ENCODE results near the gene DOCK10.
A peak's percentile ranks its signal among the peaks of the same experiment; 100 is the strongest.

Gene DOCK10

DNA sequence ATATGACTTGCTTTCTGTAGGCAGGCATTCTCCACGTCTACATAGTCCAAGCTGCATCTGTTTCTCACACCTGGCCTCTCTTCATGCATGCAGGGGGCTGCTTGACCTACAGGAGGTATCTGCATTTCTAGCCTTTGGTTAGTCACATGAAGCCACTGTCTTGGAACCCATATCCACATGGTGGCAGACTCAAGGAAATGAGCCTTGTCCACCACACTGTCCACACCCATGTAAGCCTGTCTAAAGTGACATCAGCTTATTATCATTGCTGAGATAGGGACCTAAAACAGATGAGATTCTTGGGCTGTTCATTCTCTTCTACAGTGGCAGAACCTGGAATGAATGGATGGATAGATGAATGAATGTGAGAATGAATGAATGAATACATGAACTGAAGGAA, 160.4 kb downstream of the DOCK10 start:
- no peak for DNase-seq (ENCODE audit: low read depth)

DNA sequence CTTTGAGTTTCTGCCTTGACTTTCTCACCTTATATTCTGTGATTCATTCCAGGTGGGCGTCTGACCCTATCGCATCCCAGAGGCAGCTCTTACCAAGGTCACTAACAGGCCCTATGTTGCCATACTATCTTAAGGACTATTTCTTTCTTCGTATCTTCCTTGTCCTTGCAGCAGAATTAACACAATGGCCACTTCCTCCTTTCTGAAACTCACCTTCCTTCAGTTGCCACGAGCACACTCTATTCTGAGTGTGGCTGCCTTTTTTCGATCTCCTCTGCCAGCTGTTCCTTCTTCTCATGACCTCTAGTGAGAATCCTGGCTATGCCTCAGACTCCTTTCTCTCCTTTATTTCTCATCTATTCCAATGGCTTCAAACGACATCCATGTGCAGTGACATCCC, 165.7 kb downstream of the DOCK10 start:
- no peak for DNase-seq (ENCODE audit: low read depth)

DNA sequence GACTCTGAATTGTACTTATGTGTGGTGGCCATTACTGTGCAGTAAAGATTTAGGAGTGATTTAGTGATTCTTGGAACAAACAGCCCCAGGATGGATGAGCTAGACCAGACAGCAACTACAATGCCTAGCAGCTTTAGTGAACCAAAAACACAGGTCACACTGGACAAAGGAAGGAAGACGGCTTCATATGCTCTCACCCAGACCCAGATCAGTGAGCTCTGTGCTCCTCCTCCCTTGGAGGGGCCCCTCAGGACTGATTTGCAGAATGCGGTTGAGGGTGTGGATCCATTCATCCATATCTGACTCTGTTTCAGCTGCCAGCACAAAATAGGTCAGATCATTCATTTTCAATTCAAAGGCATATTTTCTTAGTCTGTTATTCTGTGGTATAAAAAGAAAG, 166.4 kb downstream of the DOCK10 start:
- no peak for DNase-seq (ENCODE audit: low read depth)

DNA sequence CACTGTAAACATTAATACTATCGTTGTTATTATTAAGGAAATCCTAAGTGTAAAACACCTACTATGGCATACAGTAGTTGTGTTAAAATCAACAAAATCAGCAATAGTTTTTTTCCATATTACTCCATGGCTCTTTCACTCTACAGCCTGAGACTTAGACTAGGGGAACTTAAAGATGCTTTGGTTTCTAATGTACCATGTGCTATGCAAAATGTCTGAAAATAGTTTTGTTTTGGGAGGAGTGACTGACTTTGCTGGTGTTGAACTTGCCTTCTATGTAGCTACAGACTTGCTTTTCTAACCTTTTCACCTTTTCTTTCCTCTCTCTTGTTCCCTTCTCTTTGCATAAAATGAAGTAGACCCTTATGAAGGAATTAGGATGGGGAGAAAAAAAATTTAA, 167.1 kb downstream of the DOCK10 start:
- no peak for DNase-seq (ENCODE audit: low read depth)

DNA sequence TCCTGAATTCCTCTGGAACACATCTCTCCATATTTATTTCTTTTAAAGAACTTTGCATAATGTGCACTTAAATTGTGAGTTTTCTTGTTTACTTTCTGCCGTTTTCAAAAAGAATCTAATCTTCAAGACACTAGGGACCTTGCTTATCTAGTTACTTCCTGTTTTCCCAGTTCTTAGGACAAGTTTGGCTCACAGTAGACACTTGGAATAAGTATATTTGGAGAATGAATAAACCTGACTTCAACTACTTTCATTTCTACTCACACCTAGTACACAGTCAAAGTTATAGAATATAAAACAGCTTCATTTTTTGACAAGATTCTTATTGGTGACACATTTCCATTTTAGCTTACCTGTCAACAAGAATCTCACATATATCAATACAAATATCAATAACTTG, 170.5 kb downstream of the DOCK10 start:
- no peak for DNase-seq (ENCODE audit: low read depth)

DNA sequence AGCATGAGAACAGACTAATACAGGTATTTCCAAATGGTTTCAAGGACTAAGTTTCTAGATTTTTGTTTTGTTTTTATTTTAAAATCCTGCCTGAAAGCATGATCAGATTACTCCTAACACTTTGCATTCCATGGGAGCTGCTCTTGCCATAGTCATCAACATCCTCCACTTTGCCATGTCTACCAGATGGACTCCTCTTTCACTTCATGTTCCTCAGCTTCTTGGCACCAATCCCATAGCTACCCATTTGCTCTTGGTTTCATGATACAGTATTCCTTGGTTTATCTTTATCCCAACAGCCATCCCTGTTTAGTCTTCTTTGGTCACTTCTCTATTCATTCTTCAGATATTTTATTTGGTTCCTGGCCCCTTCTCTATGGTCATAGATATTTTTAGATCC, 171.9 kb downstream of the DOCK10 start:
- no peak for DNase-seq (ENCODE audit: low read depth)

DNA sequence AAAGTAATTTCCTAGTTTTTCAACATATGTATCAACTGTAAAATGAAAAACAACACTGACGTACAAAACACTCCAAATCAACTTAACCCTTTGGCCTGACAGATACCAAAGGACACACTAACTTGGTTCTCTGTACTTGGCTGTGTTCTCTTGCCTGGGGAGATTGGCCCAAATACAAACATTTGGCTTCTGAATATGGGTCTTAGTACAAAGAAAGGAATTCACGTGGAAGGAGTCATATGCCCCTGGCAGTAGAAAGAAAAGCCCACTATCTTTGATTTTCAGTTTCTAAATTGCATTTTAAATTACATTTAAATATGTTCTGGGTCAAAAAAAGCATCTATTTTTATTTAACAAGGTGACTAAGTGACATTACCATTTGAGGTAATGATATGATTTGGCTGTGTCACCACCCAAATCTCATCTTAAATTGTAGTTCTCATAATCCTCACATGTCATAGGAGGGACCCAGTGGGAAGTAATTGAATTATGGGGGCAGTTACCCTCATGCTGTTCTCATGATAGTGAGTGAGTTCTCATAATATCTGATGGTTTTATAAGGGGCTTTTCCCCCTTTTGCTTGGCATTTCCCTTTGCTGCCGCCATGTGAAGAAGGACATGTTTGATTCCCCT, 172.6 kb downstream of the DOCK10 start:
- peak; percentile 93 for DNase-seq (ENCODE audit: low read depth)

DNA sequence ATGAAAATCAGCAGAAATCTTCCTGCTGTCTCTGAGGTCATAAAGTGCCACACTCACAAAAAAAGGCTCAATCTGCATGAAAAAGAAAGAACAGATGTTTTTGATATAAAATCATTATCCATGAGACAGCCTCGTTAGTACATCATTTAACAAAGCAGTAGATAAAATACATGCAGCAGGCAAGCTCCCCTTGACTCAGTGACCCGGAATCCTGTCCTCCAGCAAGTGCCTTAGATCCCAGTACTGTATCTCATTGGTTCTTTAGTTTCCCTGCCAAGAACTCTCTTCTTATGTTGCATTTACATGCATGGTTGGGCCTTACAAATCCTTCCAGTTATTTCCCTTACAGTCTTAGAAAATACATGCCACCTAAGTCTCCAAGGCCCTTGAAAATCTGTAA, 177.3 kb downstream of the DOCK10 start:
- DNase-seq (ENCODE audit: low read depth) = no peak

DNA sequence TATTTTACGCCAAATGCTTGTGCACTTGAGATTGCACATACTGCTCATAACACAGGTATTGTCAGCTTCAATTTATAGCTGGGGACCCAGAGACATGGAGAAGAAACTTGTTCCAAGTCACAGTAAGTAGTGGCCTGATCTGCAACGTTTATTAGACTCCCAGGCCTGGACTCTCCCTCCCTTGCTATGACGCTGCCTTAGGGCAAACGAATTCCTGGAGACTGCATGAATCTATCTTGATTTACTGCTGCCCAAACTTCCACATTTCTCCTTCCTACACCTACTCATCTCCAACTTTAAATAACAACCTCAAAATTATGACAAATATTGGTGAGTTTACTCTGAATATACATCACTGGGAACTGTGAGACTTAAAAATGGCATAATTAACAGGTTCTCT, 181.0 kb downstream of the DOCK10 start:
- no peak for DNase-seq (ENCODE audit: low read depth)

DNA sequence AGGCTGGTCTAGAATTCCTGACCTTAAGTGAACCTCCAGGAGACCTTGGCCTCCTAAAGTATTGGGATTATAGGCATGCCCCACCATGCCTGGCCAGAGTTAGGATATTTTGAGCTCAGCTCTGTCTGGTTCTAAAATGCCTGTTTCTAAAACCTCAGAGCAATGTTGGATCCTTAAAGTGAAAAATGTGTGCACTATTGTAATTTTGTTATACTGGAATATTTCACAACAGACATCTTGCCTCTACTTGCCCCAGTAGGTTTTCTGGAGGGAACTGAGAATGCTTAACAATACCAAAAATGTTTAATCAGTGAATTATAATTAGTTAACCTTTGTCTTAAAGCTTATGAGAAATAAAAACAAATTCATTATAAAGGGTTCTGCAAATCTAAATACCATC, 181.5 kb downstream of the DOCK10 start:
- no peak for DNase-seq (ENCODE audit: low read depth)

DNA sequence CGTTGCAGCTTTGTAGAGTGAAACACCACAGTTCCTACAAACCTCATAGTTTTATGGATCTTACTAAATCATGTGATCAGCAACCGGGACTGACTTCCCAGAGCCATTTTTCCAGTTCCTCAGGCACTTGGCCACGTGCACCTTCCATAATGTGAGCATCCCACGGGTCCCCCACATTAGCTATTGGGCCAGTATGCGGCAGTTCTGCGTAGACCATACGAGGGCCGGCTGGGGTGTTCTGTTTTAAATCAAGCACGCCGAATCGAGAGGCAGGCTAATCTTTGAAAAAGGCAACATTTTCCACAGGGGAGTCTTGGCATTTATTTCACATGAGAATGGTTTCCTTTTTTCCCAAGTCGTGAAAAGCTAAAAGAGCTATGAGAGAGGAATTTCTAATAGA, 190.5 kb downstream of the DOCK10 start:
- no peak for DNase-seq (ENCODE audit: low read depth)

DNA sequence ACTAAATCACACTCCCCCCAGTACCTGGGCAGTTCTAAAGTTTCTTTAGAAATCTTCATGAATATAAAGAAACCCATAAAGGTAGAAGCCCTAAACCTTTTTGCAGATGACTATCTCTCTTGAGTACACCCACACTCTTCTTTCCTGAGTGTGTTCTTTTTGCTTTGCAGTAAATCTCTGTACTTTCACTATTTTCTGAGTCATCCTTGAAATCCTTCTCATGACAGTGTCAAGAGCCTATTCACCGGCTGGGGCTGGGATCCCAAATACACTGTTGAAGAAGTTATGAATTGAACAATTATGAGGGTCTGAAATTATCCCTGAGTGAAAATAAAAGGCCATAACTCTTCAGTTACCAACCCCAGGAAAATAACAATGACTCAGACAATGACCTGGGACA, 192.2 kb downstream of the DOCK10 start:
- no peak for DNase-seq (ENCODE audit: low read depth)

DNA sequence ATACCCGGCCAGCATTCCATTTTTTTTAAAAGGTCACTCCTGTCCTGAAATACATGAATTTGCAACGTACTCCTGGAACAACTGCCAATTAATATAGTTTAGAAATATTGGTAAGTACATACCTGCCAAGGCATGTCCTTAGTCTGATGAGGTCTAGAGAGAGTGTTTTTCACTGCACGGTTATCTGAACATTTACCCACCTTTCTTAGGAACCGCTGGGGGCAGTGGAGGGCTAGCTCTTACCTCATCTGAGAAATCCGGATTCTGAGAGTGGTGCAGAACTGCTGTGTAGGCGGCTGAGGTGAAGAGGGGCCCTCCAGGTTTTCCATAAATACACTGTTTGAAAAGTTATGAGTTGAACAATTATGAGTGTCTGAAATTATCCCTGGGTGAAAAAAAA, 193.0 kb downstream of the DOCK10 start:
- no peak for DNase-seq (ENCODE audit: low read depth)

DNA sequence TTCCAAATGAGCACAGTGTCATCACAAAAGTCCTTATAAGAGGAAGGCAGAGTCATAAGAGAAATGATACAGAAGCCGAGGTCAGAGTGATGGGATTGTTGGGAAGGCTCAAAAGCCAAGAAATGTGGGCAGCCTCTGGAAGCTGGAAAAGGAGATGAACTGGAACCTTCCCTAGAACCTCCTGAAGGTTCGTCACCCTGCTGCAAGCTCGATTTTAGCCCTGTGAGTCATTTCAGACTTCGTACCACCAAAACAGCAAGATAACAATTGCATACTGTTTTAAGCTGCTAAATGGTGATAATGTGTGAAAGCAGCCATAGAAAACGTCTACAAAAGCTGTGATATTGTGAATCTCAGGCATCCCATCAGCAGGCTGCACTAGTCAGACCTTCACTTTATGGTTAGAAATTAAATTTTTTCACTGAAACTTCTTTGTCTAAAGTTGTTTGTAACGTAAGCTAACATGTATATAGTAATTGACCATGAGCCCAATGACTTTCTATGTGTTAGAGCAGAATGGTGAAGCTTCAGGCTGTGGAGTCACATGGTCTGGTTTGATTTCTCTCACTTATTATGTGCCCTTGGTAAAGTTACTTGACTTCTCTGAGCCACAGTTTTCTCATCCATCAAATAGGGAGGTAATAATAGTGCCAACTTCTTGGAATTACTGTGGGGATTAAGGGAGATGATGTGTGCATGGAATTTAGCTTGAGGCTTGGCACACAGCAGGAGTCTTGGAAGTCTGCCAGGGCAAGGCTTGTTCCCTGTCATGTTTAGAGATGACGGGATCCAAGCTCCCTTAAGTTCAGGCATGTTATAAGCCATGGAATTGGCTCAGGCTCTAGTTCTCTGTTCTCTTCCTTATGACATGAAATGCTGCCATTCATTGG, 194.1 kb downstream of the DOCK10 start:
- peak; percentile 69 for DNase-seq (ENCODE audit: low read depth)

DNA sequence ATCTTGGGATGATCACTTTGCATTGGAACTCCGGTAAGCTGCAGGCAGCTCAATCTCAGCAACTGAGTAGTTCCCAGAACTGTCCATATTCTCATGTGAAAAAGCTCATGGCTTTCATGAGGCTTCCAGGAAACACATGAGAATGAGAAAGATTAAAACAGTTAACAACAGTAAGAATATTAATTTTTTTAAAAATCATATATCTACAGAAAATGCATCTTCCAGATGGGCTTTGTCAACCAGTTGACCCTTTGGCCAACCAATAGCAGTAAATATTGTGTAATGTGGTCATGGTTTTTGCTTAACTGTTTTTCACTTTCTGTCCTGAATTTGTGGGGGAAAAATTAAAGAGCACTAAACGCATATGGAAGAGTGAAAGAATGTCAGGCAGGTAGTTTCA, 194.9 kb downstream of the DOCK10 start:
- no peak for DNase-seq (ENCODE audit: low read depth)

DNA sequence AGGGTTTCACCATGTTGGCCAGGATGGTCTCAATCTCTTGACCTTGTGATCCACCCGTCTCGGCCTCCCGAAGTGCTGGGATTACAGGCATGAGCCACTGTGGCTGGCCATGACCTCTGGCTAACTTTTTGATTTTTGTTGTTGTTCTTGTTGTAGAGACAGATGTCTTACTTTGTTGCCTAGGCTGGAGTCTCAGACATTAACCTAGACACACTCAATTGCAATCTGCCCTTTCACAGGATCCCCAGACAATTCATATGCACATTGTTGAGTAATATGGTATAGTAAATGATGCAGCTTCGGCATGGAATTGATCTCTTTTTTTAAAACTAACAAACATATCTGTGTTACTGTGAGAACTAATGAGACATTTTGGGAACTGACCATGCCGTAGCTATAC, 195.6 kb downstream of the DOCK10 start:
- DNase-seq (ENCODE audit: low read depth) = no peak

DNA sequence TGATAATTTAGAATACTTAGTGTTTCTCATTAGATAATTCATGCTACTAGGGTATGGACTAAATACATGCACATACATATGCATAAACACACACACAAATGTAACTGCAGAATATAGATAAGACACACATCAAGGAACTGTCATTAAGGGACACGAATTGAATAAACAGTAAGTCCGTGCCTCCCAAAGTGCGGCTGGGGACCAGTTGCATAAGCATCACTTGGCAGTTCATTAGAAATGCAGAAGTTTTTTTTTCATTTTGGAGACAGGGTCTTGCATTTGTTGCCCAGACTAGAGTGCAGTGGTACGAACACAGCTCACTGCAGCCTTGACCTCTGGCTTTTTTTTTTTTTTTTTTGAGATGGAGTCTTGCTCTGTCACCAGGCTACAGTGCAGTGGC, 196.1 kb downstream of the DOCK10 start:
- no peak for DNase-seq (ENCODE audit: low read depth)

DNA sequence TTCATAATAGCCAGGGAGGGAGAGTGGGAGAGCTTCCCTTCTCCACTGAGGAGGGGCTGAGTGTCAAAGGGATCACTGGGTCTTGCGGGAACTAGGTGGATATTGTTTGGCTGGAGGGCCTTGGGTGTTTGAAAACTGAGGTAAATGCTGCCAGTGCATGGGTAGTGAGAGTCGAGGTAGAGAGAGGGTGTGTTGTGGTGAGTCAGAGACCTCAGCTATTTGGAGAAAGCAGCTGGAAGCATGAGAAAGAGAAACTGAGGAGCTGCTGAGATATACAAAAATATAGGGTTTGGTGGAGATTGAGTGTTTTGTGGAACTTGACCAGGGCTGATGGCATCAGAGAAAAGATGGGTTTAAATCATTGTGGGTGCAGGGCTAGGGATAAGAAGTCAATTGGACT, 199.1 kb downstream of the DOCK10 start:
- DNase-seq (ENCODE audit: low read depth) = no peak

DNA sequence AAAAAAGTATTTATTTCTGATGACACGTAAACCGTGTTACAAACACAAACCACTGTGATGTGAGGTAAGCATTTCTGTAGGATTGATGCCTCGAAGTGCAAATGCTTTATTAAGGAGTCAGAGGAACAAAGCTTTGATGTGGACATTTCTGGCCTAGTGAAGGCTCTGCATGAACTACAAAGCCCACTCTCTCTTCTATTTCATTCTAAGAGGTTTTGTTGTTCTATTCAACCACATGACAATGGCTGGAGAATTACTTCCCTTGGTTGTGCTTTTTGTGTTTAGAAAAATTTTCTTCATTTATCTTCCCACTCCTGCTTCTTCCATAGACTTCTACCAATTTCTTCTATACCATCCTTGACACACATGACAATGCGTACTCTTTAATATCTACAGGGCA, 200.4 kb downstream of the DOCK10 start:
- no peak for DNase-seq (ENCODE audit: low read depth)

DNA sequence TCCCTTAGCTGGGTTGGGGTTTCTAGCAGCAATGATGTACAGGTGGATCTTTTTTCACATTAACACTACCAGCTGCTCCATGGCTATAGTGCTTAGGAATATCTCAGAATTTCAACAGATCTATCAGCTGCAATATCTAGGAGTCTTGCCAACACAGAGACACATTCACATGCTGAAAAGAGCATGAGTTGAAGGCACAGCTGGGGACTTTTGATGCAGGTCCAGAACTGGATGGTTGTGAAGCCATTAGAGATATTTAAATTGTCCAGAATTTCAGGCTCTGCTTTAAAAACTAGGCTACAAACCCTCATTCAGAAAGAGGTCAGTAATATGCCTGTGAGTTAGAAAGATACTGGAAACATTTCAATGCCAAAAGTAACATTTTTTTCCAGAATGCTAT, 203.9 kb downstream of the DOCK10 start:
- DNase-seq (ENCODE audit: low read depth) = peak; percentile 66

DNA sequence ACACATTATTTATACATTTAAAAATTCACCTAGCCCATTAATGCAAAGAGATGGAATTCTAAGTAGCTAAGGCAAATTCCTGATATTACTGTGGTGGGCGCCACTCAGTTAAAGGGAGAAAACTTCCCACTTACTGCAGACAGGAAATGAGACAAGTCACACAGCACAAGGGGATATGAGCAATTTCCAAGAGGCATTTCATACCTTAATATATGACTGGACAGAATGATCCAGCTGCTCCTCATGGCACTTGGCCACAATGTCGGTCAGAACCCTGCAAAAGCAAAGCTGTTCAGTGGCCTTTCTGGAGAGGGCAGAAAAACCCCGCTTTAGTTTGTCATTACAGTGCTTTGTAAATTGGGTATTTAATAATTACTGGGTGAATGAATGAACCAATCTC, 204.7 kb downstream of the DOCK10 start:
- peak; percentile 36 for DNase-seq (ENCODE audit: low read depth)

DNA sequence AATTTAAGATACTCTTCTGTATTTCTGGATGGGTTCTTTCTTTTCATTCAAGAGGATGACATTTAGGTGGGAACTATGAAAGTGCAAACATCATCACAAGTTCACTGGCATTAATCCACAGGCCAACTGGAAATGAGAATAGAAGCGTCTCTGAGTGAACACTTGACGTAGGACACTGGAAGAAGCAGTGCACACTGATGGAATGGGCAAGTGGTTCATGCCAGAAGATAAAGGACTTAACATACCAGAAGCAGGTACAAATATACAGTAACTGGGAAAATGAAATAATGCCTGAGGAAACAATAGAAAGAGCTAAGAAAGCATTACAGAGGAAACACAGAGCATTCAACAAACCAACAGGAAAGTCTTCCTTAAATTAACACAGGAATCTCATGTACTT, 205.2 kb downstream of the DOCK10 start:
- DNase-seq (ENCODE audit: low read depth) = no peak

DNA sequence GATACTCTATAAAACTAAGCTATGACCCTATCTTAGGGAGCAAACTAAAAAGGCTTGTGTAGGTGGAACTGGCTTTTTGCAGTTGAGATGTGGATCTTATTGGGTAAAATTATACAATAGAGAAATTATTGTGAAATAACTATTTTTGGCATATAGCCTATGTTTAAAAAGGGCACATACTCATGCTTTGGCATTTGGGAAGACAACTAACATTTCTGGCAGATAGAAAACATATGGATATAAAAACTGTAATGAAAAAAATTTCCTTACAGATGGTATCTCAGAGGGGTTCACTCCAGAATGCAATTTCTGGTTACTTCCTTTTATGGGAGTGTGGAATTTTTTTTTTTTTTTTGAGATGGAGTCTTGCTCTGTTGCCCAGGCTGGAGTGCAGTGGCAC, 206.0 kb downstream of the DOCK10 start:
- DNase-seq (ENCODE audit: low read depth) = peak; percentile 59

DNA sequence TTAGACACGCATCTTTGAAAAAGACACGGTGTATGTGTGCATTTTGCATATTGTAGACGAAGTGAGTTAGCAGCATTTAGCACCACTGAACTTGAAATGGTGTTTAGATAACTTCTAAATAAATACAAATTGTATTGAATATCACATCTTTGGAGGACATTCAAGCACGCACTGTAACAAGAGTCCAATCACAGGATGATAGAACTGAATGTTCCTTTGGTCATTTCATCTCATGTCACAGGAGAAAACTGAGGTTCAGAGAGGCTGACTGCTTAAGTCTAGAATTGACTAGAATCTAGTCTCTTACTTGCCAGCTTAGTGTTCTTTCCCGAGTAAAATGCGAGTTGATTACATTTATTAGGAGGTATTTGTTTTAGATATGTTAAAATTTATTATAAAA, 206.9 kb downstream of the DOCK10 start:
- DNase-seq (ENCODE audit: low read depth) = no peak

Measured in fibroblast of the conjunctiva (primary cell).